Activated T-cell treated with anti-CD3 and anti-CD28 coated beads for 48 hours (primary cell): ENCODE measurements around the gene CAMK2D.

Experiments used
- DNase-seq: peaks from one replicate; pipeline ENCODE4 v3.0.0-alpha.2; 2020; ENCODE audit warnings: low read depth

CAMK2D gene

GRCh38 chr4:113604955-113605354 is 156.6 kb downstream of the CAMK2D start:
- no peak for DNase-seq

GRCh38 chr4:113603911-113604310 is 157.6 kb downstream of the CAMK2D start:
- no peak for DNase-seq

DNA sequence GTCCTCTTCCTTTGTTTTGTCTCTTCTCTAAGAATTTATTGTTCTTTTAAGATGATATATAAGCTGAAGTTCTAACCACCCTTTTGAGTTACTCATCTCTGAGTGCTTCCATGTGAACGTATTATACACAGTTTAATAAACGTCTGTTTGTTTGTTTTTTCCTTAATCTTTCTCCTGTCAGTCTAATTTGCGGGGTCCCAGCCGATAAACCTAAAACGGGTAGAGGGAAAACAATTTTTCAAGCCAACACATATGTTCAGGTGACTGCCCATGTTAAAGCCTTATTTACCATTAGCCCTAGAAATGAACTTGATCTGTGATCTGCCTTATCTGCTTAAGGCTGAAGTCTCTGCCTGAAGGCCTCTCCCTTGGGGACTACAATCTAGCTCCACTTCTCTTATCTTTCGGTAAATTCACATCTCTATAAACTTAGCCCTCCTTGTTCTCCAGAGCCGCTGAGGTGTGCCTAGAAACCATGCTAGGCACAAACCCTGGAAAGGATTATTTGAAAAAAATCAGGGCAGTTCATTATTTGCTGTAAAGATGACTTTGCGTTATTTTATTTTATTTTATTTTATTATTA is 158.8 kb downstream of the CAMK2D start:
- no peak for DNase-seq

GRCh38 chr4:113601636-113602035 is 159.9 kb downstream of the CAMK2D start:
- DNase-seq, result no peak

DNA sequence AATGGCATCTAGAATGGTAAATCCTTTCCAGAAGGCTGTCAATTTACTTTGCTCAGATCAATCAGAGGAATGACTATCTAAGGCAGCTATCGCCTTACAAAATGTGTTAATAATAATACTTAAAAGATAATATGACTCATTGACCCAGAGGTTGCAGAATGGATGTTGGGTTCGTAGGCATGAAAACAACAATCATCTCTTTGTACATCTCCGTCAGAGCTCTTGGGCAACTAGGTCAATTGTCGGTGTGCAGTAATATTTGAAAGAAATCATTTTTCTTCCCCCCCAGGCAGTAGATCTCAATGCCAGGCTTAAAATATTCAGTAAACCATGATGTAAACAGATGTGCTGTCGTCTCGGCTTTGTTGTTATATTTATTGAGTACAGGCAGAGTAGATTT is 165.1 kb downstream of the CAMK2D start:
- no peak for DNase-seq

DNA sequence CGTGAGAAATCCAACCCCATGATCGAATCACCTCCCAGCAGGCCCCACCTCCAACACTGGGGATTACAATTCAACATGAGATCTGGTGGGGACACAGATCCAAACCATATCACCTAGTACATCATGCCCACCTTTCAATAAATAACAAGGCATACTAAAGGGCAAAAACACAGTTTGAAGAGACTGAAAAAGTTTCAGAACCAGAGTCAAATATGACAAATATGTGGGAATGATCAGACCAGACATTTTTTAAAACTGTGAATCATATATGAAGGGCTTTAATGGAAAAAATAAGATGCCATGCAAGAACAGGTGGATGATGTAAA is 167.3 kb downstream of the CAMK2D start:
- DNase-seq, result no peak

DNA sequence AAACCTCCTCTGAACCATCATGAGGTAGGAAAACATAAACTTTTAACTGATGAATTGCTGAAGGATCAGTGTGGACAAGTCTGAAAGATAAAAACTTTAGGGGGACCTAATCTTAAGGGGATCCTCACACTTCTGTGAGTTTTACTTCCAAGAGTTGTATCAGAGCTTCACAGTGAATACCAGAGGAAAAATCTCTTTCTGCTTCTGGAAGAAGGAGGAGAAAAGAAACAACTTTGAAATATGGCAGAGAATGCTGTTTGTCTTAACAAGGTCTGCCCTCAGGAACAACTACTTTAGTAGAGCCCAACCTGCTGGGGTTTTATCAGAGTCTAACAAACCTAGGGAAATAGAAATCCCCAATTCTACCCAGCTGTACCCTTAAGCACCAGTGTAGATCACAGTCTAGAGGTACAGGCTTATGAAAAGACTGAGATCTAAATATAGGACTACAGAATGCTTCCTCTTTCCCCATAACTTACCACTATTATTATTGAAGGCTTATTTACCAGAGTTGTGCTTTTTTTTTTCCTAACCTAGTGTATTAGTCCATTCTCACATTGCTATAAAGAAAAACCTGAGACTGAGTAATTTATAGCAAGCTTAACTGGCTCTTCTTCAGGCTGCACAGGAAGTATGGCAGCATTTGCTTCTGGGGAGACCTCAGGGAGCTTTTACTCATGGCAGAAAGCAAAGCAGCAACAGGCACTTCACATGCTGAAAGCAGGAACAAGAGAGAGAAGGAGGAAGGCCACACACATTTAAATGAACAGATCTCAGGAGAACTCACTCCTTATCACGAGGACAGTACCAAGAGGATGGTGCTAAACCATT is 167.9 kb downstream of the CAMK2D start:
- no peak for DNase-seq

GRCh38 chr4:113591982-113592381 is 169.6 kb downstream of the CAMK2D start:
- DNase-seq, result no peak

GRCh38 chr4:113588895-113589668 is 172.5 kb downstream of the CAMK2D start:
- DNase-seq, result no peak

DNA sequence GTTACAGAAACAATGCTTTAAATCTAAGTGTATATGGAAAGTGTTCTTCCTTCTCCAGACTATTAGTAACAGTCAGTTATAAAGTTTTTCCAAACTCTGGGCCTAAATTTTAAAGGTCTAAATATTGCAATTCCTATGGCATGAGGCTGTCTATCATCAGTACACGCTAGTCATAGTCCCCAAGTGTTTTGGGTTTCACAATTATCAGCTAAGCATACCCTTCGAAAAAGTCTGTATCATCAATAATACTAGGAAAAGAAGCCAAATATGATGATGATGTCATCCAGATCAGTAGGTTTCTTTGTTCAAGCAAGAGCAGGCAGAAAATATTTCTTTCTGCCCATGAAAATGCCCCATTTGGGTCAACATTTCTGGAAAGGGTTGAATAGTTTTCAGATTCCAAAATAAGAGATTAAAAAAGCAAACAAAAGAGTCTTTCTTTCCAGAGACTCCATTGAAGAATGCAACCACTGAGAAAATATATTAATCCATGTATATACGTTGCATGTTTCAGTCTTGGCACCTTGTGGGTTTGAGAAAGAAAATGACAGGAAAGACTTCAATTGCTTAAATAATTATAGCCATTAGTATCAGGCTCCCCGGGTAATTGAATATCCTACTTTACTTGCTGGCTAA is 173.8 kb downstream of the CAMK2D start:
- no peak for DNase-seq

DNA sequence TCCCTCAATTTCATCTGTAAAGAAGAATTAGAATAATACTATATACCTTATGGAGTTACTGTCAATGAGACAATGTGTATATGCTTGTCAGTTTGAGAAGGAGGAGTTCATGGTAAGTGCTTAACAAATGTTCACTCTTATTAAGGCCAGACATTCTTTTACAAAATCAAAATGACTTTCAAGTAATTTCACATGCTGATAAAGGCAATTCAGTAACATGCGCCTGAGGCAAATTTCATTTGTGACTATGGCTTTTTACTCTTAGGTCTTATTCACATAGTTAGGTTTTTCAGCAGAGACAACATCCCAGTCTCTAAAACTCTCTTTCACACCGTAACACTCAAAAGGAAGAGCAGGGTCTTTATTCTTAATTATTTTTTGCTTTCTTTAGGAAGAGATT is 174.4 kb downstream of the CAMK2D start:
- no peak for DNase-seq

- DNase-seq, result no peak
Measured at GRCh38 chr4:113586072-113586471, 175.5 kb downstream of the CAMK2D start.

DNA sequence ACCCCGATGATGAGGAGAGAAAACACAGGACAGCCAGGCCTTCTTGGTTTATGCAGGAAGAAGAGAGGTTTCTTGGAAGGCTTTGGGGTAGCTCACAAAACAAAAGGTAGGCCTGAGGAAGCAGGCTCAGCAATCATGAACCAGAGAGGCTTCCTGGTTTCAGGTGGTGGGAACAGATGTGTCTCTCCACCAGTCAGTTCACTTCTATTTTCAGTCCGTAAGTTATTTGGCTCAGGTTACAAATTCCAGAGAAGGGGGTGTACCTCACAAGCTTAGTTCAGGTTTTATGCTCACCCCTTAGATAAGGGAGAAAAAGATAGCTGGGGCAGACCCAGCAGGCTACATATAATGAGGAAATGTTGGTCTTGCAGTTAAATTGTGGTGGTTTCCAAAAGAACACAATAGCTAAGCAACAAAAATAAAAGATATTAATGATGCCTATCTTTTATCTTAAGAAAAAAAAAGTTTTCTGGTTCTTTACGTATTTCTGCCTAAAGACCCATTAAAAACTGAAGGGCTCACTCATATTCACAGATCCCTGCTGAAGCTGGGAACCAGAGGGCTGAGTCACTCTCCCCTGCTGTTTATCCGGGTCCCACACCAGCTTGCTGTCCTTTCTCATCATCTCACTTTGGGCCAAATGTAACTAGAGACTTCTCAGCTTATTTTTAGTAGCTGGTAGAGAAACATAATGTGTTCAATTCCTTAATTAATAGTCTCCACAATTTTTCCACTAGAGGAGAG is 177.0 kb downstream of the CAMK2D start:
- DNase-seq, result no peak

DNA sequence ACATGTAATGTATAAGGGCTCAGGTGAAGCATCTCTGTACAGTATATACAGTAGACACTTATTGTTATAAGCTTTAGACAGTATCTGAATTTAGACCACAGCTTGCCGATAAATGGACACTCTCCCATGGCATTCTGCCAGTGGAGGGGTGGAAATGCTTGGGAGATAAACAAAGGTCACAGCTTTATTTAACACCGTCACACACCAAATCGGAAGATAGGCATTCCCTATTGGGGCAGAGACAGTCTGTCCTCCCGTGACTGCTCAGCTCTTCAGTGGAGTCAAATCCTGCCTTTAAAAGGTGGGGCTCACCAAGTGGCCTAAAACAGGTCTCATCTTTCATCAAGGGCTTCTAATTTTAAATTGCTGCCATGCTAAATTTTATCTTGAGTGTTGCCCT is 178.8 kb downstream of the CAMK2D start:
- no peak for DNase-seq

GRCh38 chr4:113579360-113579759 is 182.2 kb downstream of the CAMK2D start:
- no peak for DNase-seq

- DNase-seq, result no peak
Measured at GRCh38 chr4:113576947-113577678, 184.4 kb downstream of the CAMK2D start.

DNA sequence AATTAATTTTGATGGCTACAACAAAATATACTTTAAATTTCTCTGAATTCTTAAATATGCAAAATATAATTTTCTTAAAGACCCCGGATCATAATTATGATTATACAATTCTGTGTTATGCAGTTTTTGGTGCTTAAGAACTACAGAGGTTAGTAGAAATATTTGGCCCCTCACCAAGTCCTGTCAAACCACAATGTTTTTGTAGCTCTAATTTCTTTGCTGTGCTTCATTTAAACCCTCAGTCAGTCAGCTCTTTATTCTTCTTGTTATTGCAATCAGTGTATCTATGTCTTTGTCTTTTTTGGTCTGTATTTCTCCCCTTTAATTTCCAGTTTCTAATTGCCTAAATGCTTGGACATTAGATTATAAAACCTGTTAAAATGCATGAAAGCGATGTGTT is 186.1 kb downstream of the CAMK2D start:
- DNase-seq, result no peak

DNA sequence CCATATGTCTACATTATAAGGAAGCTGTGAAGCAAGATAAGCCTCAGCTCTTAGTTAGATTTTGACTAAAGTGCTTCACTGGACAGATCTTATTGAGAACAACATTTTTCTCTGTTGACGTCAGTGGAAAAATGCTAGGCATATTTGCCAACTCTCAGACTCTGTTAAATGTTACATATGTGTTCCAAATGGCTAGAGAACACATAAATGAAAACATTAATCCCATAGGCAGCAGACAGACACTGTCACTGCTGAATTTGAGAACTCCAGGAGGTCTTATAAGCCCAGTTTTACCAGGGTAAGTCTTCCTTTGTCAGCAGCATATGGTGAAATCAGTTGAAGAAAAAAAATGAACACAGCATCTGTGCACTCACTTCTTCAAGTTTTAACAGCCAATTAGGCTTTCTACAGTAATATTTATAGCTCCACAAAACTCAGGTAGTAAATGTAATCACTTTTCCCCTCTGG is 186.9 kb downstream of the CAMK2D start:
- no peak for DNase-seq

DNA sequence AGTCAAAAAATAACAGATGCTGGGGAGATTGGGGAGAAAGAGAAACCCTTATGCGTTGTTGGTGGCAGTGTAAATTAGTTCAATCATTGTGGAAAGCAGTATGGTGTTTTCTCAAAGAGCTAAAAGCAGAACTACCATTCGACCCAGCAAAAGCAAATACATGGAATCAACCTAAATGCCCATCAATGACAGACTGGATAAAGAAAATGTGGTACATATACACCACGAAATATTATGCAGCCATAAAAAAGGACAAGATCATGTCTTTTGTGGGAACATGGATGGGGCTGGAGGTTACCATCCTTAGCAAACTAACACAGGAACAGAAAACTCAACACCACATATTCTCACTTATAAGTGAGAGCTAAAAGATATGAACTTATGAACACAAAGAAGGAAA is 188.9 kb downstream of the CAMK2D start:
- DNase-seq, result no peak

GRCh38 chr4:113566015-113566795 is 195.3 kb downstream of the CAMK2D start:
- DNase-seq, result no peak

DNA sequence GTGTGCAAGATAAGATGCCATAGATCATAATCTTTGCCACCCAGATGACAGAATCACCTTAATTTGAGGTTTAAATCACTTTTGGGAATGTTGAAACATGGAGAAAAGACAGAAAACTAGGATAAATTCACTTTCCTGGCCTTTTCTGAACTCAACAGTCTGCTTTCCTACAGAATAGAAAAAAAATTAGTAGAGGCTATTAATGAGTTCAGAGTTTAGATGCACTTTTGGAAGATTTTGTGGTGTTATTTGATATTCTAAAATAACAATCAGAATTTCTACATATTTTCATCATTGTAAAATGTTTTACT is 195.9 kb downstream of the CAMK2D start:
- DNase-seq, result no peak
